ENCODE measurements around the gene PKHD1.

Gene PKHD1

GRCh38 chr6:51737580-51738360 is 349.6 kb downstream of the PKHD1 start:
- Histone ChIP-seq H3K4me1 (ENCODE audit: insufficient read depth, low read length) (no peaks in the 10 kb centered on the region), H3K9ac (ENCODE audit: low read depth, low read length) (no peak overlapping the region), H3K9me3 (ENCODE audit: control insufficient read depth, insufficient read depth, low read length) (no peaks in the 10 kb centered on the region), H3K36me3 (ENCODE audit: insufficient read depth, low read length) (no peaks in the 10 kb centered on the region)

DNA sequence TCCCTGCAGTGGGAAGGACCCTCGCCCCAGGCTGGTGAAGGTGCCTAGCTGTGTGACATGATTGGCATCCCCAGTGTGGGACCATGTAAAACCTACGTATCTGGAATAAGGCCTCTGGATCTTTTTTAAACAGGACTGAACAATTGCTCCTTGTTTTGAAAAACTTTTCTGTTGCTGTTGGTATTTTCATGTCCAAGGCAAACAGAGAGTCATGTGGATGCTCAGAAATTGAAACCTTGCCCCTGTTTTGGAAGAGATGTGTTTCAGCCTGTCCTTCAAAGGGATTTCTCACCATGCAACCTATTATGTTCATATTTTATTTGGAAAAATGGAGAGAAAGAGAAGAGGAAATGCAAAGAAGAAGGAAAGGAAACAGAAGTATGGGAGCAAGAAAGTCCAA is 362.3 kb downstream of the PKHD1 start:
- H3K9ac ChIP-seq (ENCODE audit: low read depth, low read length), result no peak overlapping the region

DNA sequence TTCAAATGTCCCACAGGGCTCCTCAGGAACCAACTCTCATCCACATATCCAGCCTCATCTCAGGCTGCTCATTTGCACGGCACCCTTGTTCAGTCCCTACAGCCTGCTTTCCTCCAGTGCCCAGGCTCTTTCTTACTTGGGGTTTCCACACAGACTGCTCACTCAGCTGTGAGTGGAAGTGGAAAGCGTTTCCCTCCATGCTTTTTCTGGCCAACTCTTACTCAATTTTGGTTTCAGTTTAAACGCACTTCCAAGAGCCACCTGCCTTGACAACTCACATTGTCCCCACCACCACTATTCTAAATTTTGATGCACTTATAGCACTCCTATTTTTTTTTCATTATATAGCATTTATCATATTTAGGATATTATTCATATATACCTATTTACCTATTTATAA is 367.1 kb downstream of the PKHD1 start:
- Histone ChIP-seq H3K36me3 (ENCODE audit: insufficient read depth, low read length) (no peaks in the 10 kb centered on the region), H3K4me1 (ENCODE audit: insufficient read depth, low read length) (no peaks in the 10 kb centered on the region), H3K9me3 (ENCODE audit: control insufficient read depth, insufficient read depth, low read length) (no peaks in the 10 kb centered on the region), H3K9ac (ENCODE audit: low read depth, low read length) (no peak overlapping the region)

More for the DNA sequence above, 362.3 kb downstream of the PKHD1 start:
- Histone ChIP-seq H3K36me3 (ENCODE audit: insufficient read depth, low read length) (no peaks in the 10 kb centered on the region), H3K9me3 (ENCODE audit: control insufficient read depth, insufficient read depth, low read length) (no peaks in the 10 kb centered on the region), H3K4me1 (ENCODE audit: insufficient read depth, low read length) (no peaks in the 10 kb centered on the region)

DNA sequence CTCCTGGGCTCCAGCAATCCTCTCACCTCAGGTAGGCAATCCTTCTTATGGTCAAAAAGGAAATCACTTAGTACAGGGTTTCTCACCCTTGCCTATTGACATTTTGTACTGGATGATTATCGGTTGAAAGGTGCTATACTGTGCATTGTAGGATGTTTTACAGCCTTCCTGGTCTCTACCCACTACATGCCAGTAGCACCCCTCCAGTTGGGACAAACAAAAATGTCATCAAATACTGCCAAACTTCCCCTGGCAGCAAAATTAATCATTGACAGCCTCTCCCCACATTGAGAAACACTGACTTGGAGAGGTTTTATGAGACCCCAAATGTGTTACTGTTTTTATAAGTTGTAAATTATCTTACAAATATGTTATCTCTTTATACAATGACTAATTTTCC is 368.1 kb downstream of the PKHD1 start:
- H3K4me1 ChIP-seq (ENCODE audit: insufficient read depth, low read length), result no peaks in the 10 kb centered on the region
- no peak overlapping the region for H3K9ac ChIP-seq (ENCODE audit: low read depth, low read length)
- H3K9me3 ChIP-seq (ENCODE audit: control insufficient read depth, insufficient read depth, low read length), result no peaks in the 10 kb centered on the region
- H3K36me3 ChIP-seq (ENCODE audit: insufficient read depth, low read length), result no peaks in the 10 kb centered on the region

DNA sequence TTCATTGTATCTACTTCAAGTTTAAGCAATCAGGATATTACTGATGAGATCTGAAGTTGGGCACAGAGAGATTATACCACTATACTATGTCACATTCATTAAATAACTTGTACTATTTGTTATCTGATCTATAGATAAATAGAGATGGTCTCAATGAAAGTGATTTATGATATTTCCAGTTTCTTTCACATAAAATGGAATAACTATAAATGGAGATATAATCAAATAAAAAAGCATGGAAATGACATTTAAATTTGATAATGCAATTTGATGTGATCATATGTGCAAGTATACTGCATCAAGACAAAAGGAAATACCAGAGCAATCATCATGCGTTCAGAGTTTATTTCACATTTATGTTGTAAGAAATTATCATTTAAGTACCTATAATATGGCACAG is 368.9 kb downstream of the PKHD1 start:
- Histone ChIP-seq H3K9me3 (ENCODE audit: control insufficient read depth, insufficient read depth, low read length) (no peaks in the 10 kb centered on the region), H3K36me3 (ENCODE audit: insufficient read depth, low read length) (no peaks in the 10 kb centered on the region), H3K9ac (ENCODE audit: low read depth, low read length) (no peak overlapping the region), H3K4me1 (ENCODE audit: insufficient read depth, low read length) (no peaks in the 10 kb centered on the region)

GRCh38 chr6:51717477-51717876 is 369.9 kb downstream of the PKHD1 start:
- Histone ChIP-seq H3K36me3 (ENCODE audit: insufficient read depth, low read length) (no peaks in the 10 kb centered on the region), H3K9ac (ENCODE audit: low read depth, low read length) (no peak overlapping the region), H3K4me1 (ENCODE audit: insufficient read depth, low read length) (no peaks in the 10 kb centered on the region), H3K9me3 (ENCODE audit: control insufficient read depth, insufficient read depth, low read length) (no peaks in the 10 kb centered on the region)

DNA sequence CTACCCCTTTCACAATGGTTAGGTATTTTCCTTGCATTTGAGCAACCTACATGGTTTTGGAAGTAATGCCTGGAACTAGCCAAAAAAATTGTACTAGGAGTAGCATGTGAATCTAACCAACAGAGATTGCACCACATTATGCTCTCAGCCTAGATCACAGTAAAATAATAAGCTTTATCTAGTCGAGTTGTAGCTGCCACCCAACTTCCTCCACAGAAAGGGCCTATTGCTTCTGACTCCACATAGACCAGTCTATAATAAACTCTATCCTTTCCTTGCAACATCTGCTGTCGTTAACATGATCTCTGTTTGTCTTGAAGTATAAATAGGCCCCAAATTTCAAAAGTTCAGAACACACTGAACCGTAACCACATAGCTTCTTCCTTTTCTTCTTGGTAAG is 375.5 kb downstream of the PKHD1 start:
- H3K4me1 ChIP-seq (ENCODE audit: insufficient read depth, low read length), result no peaks in the 10 kb centered on the region
- H3K9me3 ChIP-seq (ENCODE audit: control insufficient read depth, insufficient read depth, low read length), result no peaks in the 10 kb centered on the region
- no peaks in the 10 kb centered on the region for H3K36me3 ChIP-seq (ENCODE audit: insufficient read depth, low read length)
- H3K9ac ChIP-seq (ENCODE audit: low read depth, low read length), result no peak overlapping the region

GRCh38 chr6:51706086-51706485 is 381.3 kb downstream of the PKHD1 start:
- Histone ChIP-seq H3K9ac (ENCODE audit: low read depth, low read length) (no peak overlapping the region), H3K36me3 (ENCODE audit: insufficient read depth, low read length) (no peaks in the 10 kb centered on the region), H3K9me3 (ENCODE audit: control insufficient read depth, insufficient read depth, low read length) (no peaks in the 10 kb centered on the region), H3K4me1 (ENCODE audit: insufficient read depth, low read length) (no peaks in the 10 kb centered on the region)

- Histone ChIP-seq H3K4me1 (ENCODE audit: insufficient read depth, low read length) (no peaks in the 10 kb centered on the region), H3K9me3 (ENCODE audit: control insufficient read depth, insufficient read depth, low read length) (no peaks in the 10 kb centered on the region), H3K36me3 (ENCODE audit: insufficient read depth, low read length) (no peaks in the 10 kb centered on the region), H3K9ac (ENCODE audit: low read depth, low read length) (no peak overlapping the region)
These were observed 382.4 kb downstream of the PKHD1 start for GRCh38 chr6:51704932-51705540.

GRCh38 chr6:51702851-51703250 is 384.6 kb downstream of the PKHD1 start:
- no peak overlapping the region for H3K9ac ChIP-seq (ENCODE audit: low read depth, low read length)
- no peaks in the 10 kb centered on the region for H3K9me3 ChIP-seq (ENCODE audit: control insufficient read depth, insufficient read depth, low read length)
- H3K36me3 ChIP-seq (ENCODE audit: insufficient read depth, low read length), result no peaks in the 10 kb centered on the region
- no peaks in the 10 kb centered on the region for H3K4me1 ChIP-seq (ENCODE audit: insufficient read depth, low read length)

GRCh38 chr6:51684603-51685002 is 402.8 kb downstream of the PKHD1 start:
- Histone ChIP-seq H3K9me3 (ENCODE audit: control insufficient read depth, insufficient read depth, low read length) (no peaks in the 10 kb centered on the region), H3K36me3 (ENCODE audit: insufficient read depth, low read length) (no peaks in the 10 kb centered on the region), H3K9ac (ENCODE audit: low read depth, low read length) (no peak overlapping the region), H3K4me1 (ENCODE audit: insufficient read depth, low read length) (no peaks in the 10 kb centered on the region)

GRCh38 chr6:51684038-51684437 is 403.4 kb downstream of the PKHD1 start:
- Histone ChIP-seq H3K4me1 (ENCODE audit: insufficient read depth, low read length) (no peaks in the 10 kb centered on the region), H3K9ac (ENCODE audit: low read depth, low read length) (no peak overlapping the region), H3K9me3 (ENCODE audit: control insufficient read depth, insufficient read depth, low read length) (no peaks in the 10 kb centered on the region), H3K36me3 (ENCODE audit: insufficient read depth, low read length) (no peaks in the 10 kb centered on the region)

GRCh38 chr6:51678905-51679620 is 408.4 kb downstream of the PKHD1 start:
- Histone ChIP-seq H3K9me3 (ENCODE audit: control insufficient read depth, insufficient read depth, low read length) (no peaks in the 10 kb centered on the region), H3K9ac (ENCODE audit: low read depth, low read length) (no peak overlapping the region), H3K4me1 (ENCODE audit: insufficient read depth, low read length) (no peaks in the 10 kb centered on the region), H3K36me3 (ENCODE audit: insufficient read depth, low read length) (no peaks in the 10 kb centered on the region)

GRCh38 chr6:51678274-51678673 is 409.1 kb downstream of the PKHD1 start:
- H3K36me3 ChIP-seq (ENCODE audit: insufficient read depth, low read length), result no peaks in the 10 kb centered on the region
- H3K9ac ChIP-seq (ENCODE audit: low read depth, low read length), result no peak overlapping the region
- no peaks in the 10 kb centered on the region for H3K9me3 ChIP-seq (ENCODE audit: control insufficient read depth, insufficient read depth, low read length)

GRCh38 chr6:51675922-51676275 is 411.5 kb downstream of the PKHD1 start:
- H3K9me3 ChIP-seq (ENCODE audit: control insufficient read depth, insufficient read depth, low read length), result no peaks in the 10 kb centered on the region
- no peaks in the 10 kb centered on the region for H3K36me3 ChIP-seq (ENCODE audit: insufficient read depth, low read length)
- no peak overlapping the region for H3K9ac ChIP-seq (ENCODE audit: low read depth, low read length)
- no peaks in the 10 kb centered on the region for H3K4me1 ChIP-seq (ENCODE audit: insufficient read depth, low read length)

More at GRCh38 chr6:51678274-51678673, 409.1 kb downstream of the PKHD1 start:
- no peaks in the 10 kb centered on the region for H3K4me1 ChIP-seq (ENCODE audit: insufficient read depth, low read length)
